OCI-LY1 (cell line): ENCODE measurements around the gene PAK4.
A peak's percentile ranks its signal among the peaks of the same experiment; 100 is the strongest.

Source experiments
- H2AFZ ChIP-seq: fragments of 200-600 bp; sonication (generic), shearing (Covaris generic); 2 replicates; pipeline ENCODE4 v1.6.0; 2014; ENCODE audit warnings: antibody characterized with exemption, mild to moderate bottlenecking, low read length
- H3F3A ChIP-seq: fragments of 200-600 bp; sonication (generic), shearing (Covaris generic); 2 replicates; pipeline ENCODE4 v1.6.0; 2014; ENCODE audit warnings: mild to moderate bottlenecking, antibody characterized with exemption, low read length, moderate library complexity; ENCODE audit not compliant: insufficient read depth
- H3K27ac ChIP-seq: fragments of 200-600 bp; sonication (generic); 2 replicates; pipeline ENCODE4 v1.5.1; 2014; ENCODE audit warnings: low read length, mixed run types, mild to moderate bottlenecking, low read depth; ENCODE audit not compliant: poor library complexity, severe bottlenecking
- H3K27me3 ChIP-seq: fragments of 200-600 bp; sonication (generic); 2 replicates; pipeline ENCODE4 v1.6.0; 2014; ENCODE audit warnings: antibody characterized with exemption, mild to moderate bottlenecking, low read length, moderate library complexity; ENCODE audit not compliant: insufficient read depth
- H3K36me3 ChIP-seq: fragments of 200-600 bp; sonication (generic); 2 replicates; pipeline ENCODE4 v1.6.1; 2014; ENCODE audit warnings: mild to moderate bottlenecking, antibody characterized with exemption, low read length, moderate library complexity, mixed read lengths; ENCODE audit not compliant: insufficient read depth
- H3K4me1 ChIP-seq: fragments of 200-600 bp; sonication (generic); 2 replicates; pipeline ENCODE4 v1.5.1; 2014; ENCODE audit warnings: mild to moderate bottlenecking, low read length, moderate library complexity; ENCODE audit not compliant: insufficient read depth, severe bottlenecking
- H3K4me2 ChIP-seq: fragments of 200-600 bp; sonication (generic), shearing (Covaris generic); 2 replicates; pipeline ENCODE4 v1.6.1; 2014; ENCODE audit warnings: low read length
- H3K4me3 ChIP-seq: fragments of 200-600 bp; sonication (generic); 2 replicates; pipeline ENCODE4 v1.5.1; 2014; ENCODE audit warnings: low read length, low read depth, mild to moderate bottlenecking, mixed read lengths; ENCODE audit not compliant: poor library complexity, severe bottlenecking
- H3K79me2 ChIP-seq: fragments of 200-600 bp; shearing (Covaris generic); 2 replicates; pipeline ENCODE4 v1.6.1; 2016; ENCODE audit warnings: mixed run types, low read length, mixed read lengths; ENCODE audit not compliant: insufficient read depth
- H3K9ac ChIP-seq: fragments of 200-600 bp; sonication (generic), shearing (Covaris generic); 2 replicates; pipeline ENCODE4 v1.6.1; 2014; ENCODE audit warnings: mild to moderate bottlenecking, low read length, mixed read lengths
- H3K9me2 ChIP-seq: fragments of 200-600 bp; sonication (generic), shearing (Covaris generic); 2 replicates; pipeline ENCODE4 v1.6.1; 2014; ENCODE audit warnings: low read depth, mild to moderate bottlenecking, low read length, mixed read lengths
- H3K9me3 ChIP-seq: fragments of 200-600 bp; shearing (Covaris generic); 2 replicates; pipeline ENCODE4 v1.6.1; 2014; ENCODE audit warnings: low read length, mixed read lengths
- H4K20me1 ChIP-seq: fragments of 200-600 bp; sonication (generic), shearing (Covaris generic); 2 replicates; pipeline ENCODE4 v1.6.0; 2016; ENCODE audit warnings: mild to moderate bottlenecking, low read length; ENCODE audit not compliant: insufficient read depth
- EZH2 ChIP-seq: fragments of 200-600 bp; sonication (generic), shearing (Covaris generic); IDR thresholded peaks from 2 replicates; pipeline ENCODE4 v1.8.0; 2017; ENCODE audit warnings: borderline replicate concordance, mixed run types, mild to moderate bottlenecking, antibody characterized with exemption, low read length, moderate library complexity, mixed read lengths
- TF ChIP-seq, protein P1 (sequence below): fragments of 200-600 bp; sonication (generic), shearing (Covaris generic); IDR thresholded peaks from 2 replicates; pipeline ENCODE4 v1.5.1; 2017; ENCODE audit warnings: mild to moderate bottlenecking, antibody characterized with exemption, low read length, moderate library complexity, mixed read lengths

PAK4 gene

DNA sequence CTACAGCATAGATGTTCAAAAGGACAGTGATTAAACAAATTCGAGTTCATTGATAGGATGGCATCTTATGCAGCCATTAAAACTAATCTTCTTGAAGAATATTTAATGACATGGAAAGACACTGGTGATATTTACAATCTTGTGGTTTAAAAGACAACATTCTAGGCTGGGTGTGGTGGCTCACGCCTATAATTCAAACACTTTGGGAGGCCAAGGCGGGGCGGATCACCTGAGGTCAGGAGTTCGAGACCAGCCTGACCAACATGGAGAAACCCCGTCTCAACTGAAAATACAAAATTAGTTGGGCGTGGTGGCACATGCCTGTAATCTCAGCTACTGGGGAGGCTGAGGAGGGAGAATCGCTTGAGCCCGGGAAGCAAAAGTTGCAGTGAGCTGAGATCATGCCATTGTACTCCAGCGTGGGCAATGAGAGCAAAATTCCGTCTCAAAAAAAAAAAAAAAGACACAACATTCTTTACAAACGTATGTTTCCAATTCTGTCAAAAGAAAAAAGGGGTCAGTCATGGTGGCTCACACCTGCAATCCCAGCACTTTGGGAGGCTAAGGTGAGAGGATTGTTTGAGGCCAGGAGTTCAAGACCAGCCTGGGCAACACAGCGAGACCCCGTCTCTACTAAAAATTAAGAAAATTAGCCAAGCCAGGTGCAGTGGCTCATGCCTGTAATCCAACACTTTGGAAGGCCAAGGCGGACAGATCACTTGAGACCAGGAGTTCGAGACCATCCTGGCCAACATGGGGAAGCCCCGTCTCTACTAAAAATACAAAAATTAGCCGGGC, 2.5 kb upstream of the PAK4 start:
- Histone ChIP-seq H3K4me2 (no peak overlapping the region), H2AFZ (no peak overlapping the region), H3K79me2 (no peaks in the 10 kb centered on the region), H3K9ac (no peak overlapping the region), H3K27ac (no peak overlapping the region), H4K20me1 (no peaks in the 10 kb centered on the region), H3F3A (no peaks in the 10 kb centered on the region), H3K9me3 (no peaks in the 10 kb centered on the region), H3K4me3 (no peak overlapping the region), H3K36me3 (no peaks in the 10 kb centered on the region), H3K4me1 (peaks cover 16% of the 10 kb centered on the region), H3K9me2 (no peaks in the 10 kb centered on the region), H3K27me3 (no peaks in the 10 kb centered on the region)
- TF ChIP-seq, protein P1, sequence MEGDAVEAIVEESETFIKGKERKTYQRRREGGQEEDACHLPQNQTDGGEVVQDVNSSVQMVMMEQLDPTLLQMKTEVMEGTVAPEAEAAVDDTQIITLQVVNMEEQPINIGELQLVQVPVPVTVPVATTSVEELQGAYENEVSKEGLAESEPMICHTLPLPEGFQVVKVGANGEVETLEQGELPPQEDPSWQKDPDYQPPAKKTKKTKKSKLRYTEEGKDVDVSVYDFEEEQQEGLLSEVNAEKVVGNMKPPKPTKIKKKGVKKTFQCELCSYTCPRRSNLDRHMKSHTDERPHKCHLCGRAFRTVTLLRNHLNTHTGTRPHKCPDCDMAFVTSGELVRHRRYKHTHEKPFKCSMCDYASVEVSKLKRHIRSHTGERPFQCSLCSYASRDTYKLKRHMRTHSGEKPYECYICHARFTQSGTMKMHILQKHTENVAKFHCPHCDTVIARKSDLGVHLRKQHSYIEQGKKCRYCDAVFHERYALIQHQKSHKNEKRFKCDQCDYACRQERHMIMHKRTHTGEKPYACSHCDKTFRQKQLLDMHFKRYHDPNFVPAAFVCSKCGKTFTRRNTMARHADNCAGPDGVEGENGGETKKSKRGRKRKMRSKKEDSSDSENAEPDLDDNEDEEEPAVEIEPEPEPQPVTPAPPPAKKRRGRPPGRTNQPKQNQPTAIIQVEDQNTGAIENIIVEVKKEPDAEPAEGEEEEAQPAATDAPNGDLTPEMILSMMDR: no peak

DNA sequence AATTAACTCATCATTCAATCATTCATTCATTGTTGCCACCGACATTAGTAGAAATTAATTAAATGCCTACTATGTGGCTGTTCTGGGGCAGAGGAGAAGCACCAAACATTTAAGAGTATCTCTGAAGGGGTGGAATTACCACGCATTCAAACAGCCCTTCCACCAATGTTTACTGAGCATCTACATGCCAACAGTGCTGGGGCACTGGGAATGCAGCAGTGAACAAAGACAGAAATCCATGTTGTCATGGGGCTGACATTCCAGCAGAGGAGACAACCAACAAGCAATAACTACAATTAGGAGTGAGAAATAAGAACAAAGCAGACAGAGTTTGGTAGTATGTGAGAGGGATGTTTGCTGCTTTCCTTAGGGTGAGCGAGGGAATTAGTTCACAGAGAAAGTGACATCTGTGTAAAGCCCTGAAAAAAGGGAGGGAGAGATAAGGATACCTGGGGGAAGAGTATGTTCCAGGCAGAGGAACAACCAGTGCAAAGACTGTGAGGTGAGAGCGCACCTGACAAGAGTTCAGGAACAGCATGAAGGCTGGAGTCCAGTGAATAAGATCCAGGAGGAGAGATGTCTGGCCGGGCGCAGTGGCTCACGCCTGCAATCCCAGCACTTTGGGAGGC, 1.3 kb upstream of the PAK4 start:
- Histone ChIP-seq H3K27ac (no peak overlapping the region), H3K4me1 (peaks cover 16% of the 10 kb centered on the region)

DNA sequence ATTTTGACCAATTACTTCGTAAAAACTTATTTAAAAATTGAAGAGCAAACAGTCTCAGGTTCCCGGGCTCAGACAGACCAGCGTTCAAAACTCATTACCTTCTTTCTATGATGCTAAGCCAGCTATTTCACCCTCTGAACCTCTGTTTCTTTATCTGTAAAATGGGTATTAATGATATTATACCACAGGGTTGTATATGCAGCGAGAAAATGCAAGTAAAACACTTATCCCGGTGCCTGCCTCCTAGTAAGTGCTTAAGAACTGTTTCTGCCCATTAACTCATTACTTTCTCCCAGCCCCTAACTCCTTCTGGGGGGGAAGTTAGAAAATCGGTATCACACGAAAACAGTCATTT, 410 bp upstream of the PAK4 start:
- Histone ChIP-seq H3K27me3 (no peaks in the 10 kb centered on the region), H3K9ac (peak overlapping the region; percentile 80), H3K9me2 (no peaks in the 10 kb centered on the region), H3K9me3 (no peaks in the 10 kb centered on the region), H3K4me3 (peak overlapping the region; percentile 86), H3F3A (no peaks in the 10 kb centered on the region), H3K79me2 (no peaks in the 10 kb centered on the region), H4K20me1 (no peaks in the 10 kb centered on the region), H3K36me3 (no peaks in the 10 kb centered on the region), H3K4me2 (peak overlapping the region; percentile 86), H2AFZ (peak overlapping the region; percentile 87), H3K4me1 (peaks cover 16% of the 10 kb centered on the region), H3K27ac (peak overlapping the region; percentile 20)
- TF ChIP-seq, protein P1: no peak
- no peak for TF ChIP-seq EZH2

More for the DNA sequence above, 1.3 kb upstream of the PAK4 start:
- H3K36me3 ChIP-seq: no peaks in the 10 kb centered on the region
- H3K9me3 ChIP-seq: no peaks in the 10 kb centered on the region
- H3K27me3 ChIP-seq: no peaks in the 10 kb centered on the region
- no peaks in the 10 kb centered on the region for H3F3A ChIP-seq
- TF ChIP-seq, protein P1: no peak
- no peak for TF ChIP-seq EZH2
- H3K9me2 ChIP-seq: no peaks in the 10 kb centered on the region
- no peak overlapping the region for H3K9ac ChIP-seq
- no peak overlapping the region for H3K4me3 ChIP-seq
- no peaks in the 10 kb centered on the region for H4K20me1 ChIP-seq
- no peak overlapping the region for H3K4me2 ChIP-seq
- no peaks in the 10 kb centered on the region for H3K79me2 ChIP-seq
- H2AFZ ChIP-seq: no peak overlapping the region
